Breast epithelium (tissue), 4 donors: ENCODE results near the gene CASP5. TPM values are rescaled to one million over a fixed set of nuclear protein-coding genes. Genes with fewer than 3 reads are reported as not detected.
"Not testable (repeated sequence)": the region's sequence is repeated elsewhere in the genome, so short reads cannot be mapped to it uniquely, and the experiment has no call there.

Experiments used
- DNase-seq, 2 donors: peaks; one replicate each; pipeline ENCODE4 v3.0.0-alpha.2; 2019; ENCODE audit warnings: low spot score in 2 of 2
- H3K27ac ChIP-seq, 2 donors: fragments of 200-600 bp; sonication (generic) in 1 of 2; one replicate each; pipeline ENCODE4 v1.5.1; 2016 to 2019; ENCODE audit warnings: mild to moderate bottlenecking in 1 of 2
- H3K27me3 ChIP-seq, 2 donors: fragments of 200-600 bp; sonication (generic) in 1 of 2; one replicate each; pipeline versions ENCODE4 v1.5.1 to v1.6.0; 2017 to 2019; ENCODE audit warnings: control low read depth in 1 of 2, mild to moderate bottlenecking in 1 of 2
- H3K36me3 ChIP-seq: fragments of 200-600 bp; one replicate; pipeline ENCODE4 v1.5.1; 2019
- H3K4me1 ChIP-seq, 2 donors: fragments of 200-600 bp; sonication (generic); one replicate each; pipeline ENCODE4 v1.5.1; 2016 to 2019; ENCODE audit warnings: control low read depth in 1 of 2
- H3K4me3 ChIP-seq, 3 donors: fragments of 200-600 bp; sonication (generic); 1 replicate in 2 of 3; 2 replicates in 1 of 3; pipeline ENCODE4 v1.5.1; 2016 to 2019; ENCODE audit warnings: mild to moderate bottlenecking in 3 of 3, moderate library complexity in 2 of 3
- H3K9me3 ChIP-seq, 2 donors: fragments of 200-600 bp; sonication (generic) in 1 of 2; one replicate each; pipeline ENCODE4 v1.5.1; 2016 to 2019; ENCODE audit warnings: control low read depth in 1 of 2
- POLR2A ChIP-seq: fragments of 450-650 bp; IDR thresholded peaks from one replicate; pipeline ENCODE4 v1.6.1; 2016; ENCODE audit warnings: antibody characterized with exemption, mild to moderate bottlenecking, moderate library complexity
- POLR2AphosphoS5 ChIP-seq, 3 donors: sonication (generic); formaldehyde crosslinking; IDR thresholded peaks; one replicate each; pipeline ENCODE4 v1.6.1; 2017; ENCODE audit warnings: antibody characterized with exemption in 3 of 3
- intact Hi-C: fragments of 100-400 bp; cut with DNase I; formaldehyde crosslinking; loops from one replicate; pipeline ENCODE4 v1.15.1; 2023; ENCODE audit warnings: low total_unique reads
- total RNA-seq, 3 donors: library from RNA; depleted of rRNA; stranded (reverse); fragments of >200 nt; gene quantifications; one replicate each; pipeline ENCODE4 v1.1.0, GENCODE V29; 2016
- TF ChIP-seq, protein P1 (sequence below), 3 donors: fragments of 450-650 bp; IDR thresholded peaks; one replicate each; pipeline ENCODE4 v1.5.1; 2016 to 2017; ENCODE audit warnings: antibody characterized with exemption in 3 of 3, mild to moderate bottlenecking in 3 of 3, moderate library complexity in 3 of 3

The CASP5 gene
- 1 to 10 TPM in 1 of 3 donors, not detected in 2; 1.3 TPM for total RNA-seq

DNA sequence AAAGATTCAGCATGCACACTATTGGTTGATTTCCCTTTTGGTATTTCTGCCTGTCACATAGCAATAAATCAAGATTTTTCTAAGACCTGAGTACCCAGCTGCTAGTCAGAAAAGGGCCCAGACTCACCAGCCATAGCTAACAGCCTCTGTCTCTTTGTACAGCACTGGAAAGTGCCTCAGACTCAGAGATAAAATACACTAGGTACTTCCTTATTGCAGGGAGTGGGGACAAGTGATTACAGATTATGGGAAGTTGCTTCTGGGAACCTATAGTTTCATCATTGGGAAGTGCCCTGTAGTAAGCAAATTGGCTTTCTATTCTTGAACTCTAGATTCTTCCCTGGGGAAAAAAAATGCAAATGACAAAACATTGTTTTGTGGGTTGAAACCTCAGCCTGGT lies at the start of gene CASP5:
TSS of gene CASP5 (minus strand) at position 166 of the 400 bp plus-strand sequence. CDS start at position 134, 32 bp downstream.
- Histone ChIP-seq H3K27ac (no peak within 1 kb of the TSS), H3K4me3 (no peak within 1 kb of the TSS), H3K36me3 (no peaks in the 10 kb centered on the region), H3K4me1 (no peaks in the 10 kb centered on the region), H3K9me3 (no peaks in the 10 kb centered on the region), H3K27me3 (no peaks in the 10 kb centered on the region)
- intact Hi-C loops = no loop called here
- TF ChIP-seq, protein P1, sequence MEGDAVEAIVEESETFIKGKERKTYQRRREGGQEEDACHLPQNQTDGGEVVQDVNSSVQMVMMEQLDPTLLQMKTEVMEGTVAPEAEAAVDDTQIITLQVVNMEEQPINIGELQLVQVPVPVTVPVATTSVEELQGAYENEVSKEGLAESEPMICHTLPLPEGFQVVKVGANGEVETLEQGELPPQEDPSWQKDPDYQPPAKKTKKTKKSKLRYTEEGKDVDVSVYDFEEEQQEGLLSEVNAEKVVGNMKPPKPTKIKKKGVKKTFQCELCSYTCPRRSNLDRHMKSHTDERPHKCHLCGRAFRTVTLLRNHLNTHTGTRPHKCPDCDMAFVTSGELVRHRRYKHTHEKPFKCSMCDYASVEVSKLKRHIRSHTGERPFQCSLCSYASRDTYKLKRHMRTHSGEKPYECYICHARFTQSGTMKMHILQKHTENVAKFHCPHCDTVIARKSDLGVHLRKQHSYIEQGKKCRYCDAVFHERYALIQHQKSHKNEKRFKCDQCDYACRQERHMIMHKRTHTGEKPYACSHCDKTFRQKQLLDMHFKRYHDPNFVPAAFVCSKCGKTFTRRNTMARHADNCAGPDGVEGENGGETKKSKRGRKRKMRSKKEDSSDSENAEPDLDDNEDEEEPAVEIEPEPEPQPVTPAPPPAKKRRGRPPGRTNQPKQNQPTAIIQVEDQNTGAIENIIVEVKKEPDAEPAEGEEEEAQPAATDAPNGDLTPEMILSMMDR (IDR thresholded peaks at IDR 0.05) = no peak
- TF ChIP-seq POLR2AphosphoS5 (IDR thresholded peaks at IDR 0.05) (no peak), POLR2A (no peak)
- DNase-seq = no peak

DNA sequence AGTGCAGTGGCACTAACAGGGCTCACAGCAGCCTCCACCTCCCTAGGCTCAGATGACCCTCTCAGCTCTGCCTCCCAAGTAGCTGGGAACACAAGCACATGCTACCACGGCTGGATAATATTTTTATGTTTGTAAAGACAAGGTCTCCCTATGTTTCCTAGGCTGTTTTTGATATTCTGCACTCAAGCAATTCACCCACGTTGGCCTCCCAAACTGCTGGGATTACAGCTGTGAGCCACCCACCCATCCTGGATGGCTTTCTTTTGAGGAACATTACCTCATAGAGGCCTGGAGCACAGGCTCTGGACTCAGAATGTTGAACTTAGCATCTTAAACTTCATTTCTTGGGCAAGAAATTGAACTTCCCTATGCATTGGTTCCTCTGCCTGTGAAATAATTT lies 49.1 kb upstream of the CASP5 start:
- H3K4me3 ChIP-seq, H3K9me3 ChIP-seq, H3K27ac ChIP-seq, H3K4me1 ChIP-seq, H3K36me3 ChIP-seq, intact Hi-C loops, DNase-seq, H3K27me3 ChIP-seq: not testable (repeated sequence)

DNA sequence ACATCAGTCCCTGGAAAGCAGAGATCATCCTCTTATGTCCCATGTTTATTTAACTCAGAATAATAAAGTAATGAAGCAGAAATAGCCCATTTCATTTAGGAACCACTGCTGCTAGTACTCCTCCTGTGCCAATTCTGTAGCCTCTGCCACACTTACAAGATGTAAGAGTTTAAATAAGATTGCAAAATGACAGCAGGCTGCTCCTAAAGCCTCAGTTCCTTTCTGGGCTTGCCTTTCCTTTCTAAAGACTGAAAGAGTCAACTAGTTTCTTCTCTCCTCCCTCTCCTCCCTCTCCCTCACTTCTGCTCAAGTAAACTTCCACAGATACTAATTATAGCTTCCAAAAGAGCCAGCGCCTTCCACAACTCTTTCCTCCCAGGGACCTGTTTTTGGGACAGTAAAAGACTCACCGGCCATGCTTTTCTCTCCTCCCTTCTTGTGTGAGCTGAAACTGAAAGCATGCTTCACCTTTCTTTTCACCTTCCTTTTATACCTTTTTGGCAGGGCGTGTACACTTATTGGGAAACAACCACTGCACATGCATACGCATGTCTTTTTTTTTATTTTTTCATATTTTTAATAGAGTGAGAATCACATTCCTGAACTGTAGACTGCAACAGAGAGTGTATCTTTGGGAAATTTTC lies 48.2 kb upstream of the CASP5 start:
- H3K36me3 ChIP-seq = no peaks in the 10 kb centered on the region
- H3K27ac ChIP-seq = no peak overlapping the region
- H3K9me3 ChIP-seq = no peaks in the 10 kb centered on the region
- H3K4me1 ChIP-seq = no peaks in the 10 kb centered on the region
- TF ChIP-seq, protein P1 (IDR thresholded peaks at IDR 0.05) = no peak
- TF ChIP-seq POLR2A = no peak
- no peak for TF ChIP-seq POLR2AphosphoS5 (IDR thresholded peaks at IDR 0.05)
- no peak for DNase-seq
- intact Hi-C loops = no loop called here
- H3K4me3 ChIP-seq = peak overlapping the region in 1 of 3 donors; percentile 0
- H3K27me3 ChIP-seq = no peaks in the 10 kb centered on the region

DNA sequence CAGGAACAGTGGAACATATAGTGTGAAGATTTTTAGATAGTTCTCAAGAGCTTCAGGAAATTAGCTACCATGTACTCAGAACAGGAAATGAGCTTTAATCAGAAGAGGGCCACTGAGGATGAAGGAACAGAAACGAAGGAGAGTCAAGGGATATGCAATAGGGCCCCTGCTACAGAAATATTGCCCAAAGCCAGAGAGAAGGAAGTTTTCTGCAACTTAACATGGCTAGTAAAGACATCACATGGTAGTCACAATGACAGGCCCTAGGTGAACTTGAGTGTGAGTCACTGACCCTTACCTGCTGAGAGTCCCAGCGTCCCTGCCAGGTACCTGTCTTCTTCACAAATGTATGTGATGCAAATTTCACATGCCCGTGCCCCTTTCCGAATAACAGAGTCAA lies 47.3 kb upstream of the CASP5 start:
- TF ChIP-seq POLR2A = no peak
- no peak for TF ChIP-seq POLR2AphosphoS5 (IDR thresholded peaks at IDR 0.05)
- TF ChIP-seq, protein P1 (IDR thresholded peaks at IDR 0.05) = no peak
- H3K4me3 ChIP-seq = no peak overlapping the region
- H3K9me3 ChIP-seq = no peaks in the 10 kb centered on the region
- H3K27me3 ChIP-seq = no peaks in the 10 kb centered on the region
- no peaks in the 10 kb centered on the region for H3K36me3 ChIP-seq
- H3K4me1 ChIP-seq = no peaks in the 10 kb centered on the region
- DNase-seq = no peak
- intact Hi-C loops = no loop called here
- no peak overlapping the region for H3K27ac ChIP-seq

DNA sequence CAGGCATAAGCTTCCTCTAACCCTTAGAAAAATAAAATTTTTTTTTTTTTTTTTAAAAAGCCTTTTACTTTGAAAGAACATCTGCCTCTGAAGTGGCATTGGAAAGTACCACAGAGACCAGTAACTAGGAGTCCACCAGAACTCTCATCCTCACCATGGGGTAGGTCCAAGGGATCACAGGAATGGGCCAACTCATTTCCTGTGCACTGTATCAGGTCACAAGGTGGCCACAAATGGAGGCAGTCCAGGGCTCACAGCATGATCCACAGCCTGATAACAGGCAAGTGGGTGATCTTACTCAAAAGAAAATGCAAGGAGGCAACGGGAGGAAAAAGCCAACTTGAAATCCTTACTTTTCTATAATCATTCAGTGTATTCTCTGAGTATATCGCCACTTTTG lies 46.8 kb upstream of the CASP5 start:
- H3K27me3 ChIP-seq, intact Hi-C loops, H3K27ac ChIP-seq, H3K4me3 ChIP-seq, DNase-seq, H3K9me3 ChIP-seq, H3K4me1 ChIP-seq, H3K36me3 ChIP-seq: not testable (repeated sequence)

DNA sequence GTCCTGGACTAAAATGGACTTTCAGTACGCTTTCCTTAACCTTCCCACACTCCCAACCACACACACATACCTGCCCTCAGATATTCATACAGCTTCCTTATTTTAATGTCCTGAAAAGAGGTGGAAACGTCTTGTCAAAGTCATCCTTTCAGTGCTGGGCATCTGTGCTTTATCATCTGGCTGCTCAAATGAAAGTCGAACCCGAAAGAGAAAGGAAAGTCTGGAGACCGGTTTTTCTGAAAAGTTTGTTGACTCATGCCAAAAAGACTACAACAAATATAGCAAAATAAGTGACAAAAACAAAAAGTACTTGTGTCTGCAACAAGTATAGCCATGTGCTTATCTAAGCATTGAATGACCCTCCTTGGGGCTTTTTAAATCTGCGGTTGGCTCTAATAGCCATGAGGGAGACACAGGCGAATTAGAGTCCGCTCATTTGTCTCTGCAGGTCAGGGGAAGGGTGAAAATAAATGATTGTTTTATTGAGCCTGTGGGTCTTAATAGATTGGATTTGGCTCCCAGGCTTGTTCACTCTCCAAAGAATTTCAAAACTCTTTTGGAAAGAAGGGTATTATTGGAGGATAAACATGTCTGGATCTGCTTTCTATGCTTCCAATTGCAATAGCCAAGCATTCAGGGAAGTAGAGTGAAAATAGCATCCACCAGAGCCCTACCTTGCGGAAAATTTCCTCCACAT lies 40.4 kb upstream of the CASP5 start:
- H3K36me3 ChIP-seq, H3K27me3 ChIP-seq, intact Hi-C loops, H3K4me1 ChIP-seq, H3K9me3 ChIP-seq, DNase-seq: not testable (repeated sequence)
- Histone ChIP-seq H3K4me3 (peak overlapping the region in 2 of 3 donors; percentile 33 to 35), H3K27ac (peak overlapping the region in 1 of 2 donors; percentile 54)
